ENCODE measurements around the gene CEP120. TPM values are rescaled to one million over a fixed set of nuclear protein-coding genes. Genes with fewer than 3 reads are reported as not detected.
"Not testable (repeated sequence)": the region's sequence is repeated elsewhere in the genome, so short reads cannot be mapped to it uniquely, and the experiment has no call there.

CEP120 gene
- polyA plus RNA-seq, 10 donors: 10.2 to 16.2 (median 13.8) TPM

DNA sequence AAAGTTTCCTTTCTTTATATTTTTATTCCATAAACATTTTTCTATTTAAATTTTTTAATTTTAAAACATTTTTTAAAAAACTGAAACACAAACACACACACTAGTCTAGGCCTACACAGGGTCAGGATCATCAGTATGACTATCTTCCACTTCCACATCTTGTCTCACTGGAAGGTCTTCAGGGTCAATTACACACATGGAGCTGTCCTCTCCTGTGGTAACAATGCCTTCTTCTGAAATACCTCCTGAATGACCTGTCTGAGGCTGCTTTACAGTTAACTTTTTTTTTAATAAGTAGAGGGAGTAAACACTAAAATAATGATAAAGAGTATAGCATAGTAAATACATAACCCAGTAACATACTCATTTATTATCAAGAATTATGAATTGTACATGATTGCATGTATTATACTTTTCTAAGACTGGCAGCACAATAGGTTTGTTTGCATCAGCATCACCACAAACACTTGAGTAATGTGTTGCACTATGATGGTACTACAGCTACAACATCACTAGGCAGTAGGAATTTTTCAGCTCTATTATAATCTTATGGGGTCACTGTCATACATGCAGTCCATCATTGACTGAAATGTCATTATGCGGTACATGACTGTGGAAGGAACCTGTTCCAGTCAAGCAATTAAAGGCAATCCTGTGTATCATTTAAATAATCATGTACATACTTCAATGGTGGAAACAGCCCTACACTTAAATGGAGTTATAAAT is 17.4 kb upstream of the CEP120 start:
- no peak for DNase-seq

DNA sequence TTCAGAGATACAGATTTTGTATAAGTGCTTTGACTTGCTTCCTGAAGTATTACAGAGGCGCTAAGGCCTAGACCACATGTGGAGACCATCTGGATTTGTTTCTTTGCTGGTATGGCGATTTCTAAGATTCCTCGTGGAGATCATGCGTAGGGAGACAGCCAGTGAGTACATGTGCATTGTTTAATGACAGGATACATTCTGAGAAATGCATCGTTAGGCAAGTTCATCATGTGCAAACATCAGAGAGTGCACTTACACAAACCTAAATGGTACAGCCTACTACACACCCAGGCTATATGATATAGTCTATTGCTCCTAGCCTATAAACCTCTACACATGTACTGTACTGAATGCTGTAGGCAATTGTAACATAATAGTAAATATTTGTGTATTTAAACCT is 16.5 kb upstream of the CEP120 start:
- DNase-seq: no peak

DNA sequence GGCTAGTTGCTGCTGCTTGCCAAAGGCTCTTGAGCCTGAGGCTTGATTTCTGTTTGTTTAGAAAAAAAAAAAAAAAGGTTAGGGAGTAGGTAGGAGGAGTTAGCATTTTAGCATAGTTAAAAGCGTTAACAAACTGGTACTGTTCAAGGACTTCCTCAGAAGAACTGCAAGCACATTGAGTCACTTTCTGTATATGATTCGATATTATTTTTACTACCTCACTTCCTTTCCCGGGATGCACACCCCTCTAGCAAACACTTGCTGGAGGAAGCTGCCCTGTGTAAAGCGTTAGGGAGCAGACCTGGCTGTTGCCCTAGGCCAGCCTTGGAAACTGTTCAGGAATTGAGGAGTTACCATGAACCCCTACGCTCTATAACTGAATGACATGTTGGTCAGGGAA is 15.7 kb upstream of the CEP120 start:
- DNase-seq: no peak

DNA sequence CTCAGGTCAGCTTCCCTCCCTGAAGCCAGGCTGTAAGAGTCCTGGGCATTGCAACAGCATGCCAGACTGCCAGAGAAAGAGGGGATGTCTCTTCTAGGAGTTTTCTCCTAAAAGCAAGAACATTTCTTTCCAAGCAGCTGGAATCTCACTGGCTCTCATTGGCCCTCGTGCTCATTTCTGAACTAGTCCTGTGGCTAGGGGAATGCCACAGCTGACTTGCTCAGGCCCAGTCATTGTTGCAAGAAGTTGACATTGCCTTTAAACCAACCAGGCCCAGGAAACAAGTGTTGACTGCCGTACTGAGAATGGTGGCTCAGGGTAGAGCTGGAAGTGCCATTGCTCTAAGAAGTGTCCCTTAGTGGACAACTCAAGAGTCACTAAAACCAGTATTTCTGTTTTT is 15.0 kb upstream of the CEP120 start:
- no peak for DNase-seq

DNA sequence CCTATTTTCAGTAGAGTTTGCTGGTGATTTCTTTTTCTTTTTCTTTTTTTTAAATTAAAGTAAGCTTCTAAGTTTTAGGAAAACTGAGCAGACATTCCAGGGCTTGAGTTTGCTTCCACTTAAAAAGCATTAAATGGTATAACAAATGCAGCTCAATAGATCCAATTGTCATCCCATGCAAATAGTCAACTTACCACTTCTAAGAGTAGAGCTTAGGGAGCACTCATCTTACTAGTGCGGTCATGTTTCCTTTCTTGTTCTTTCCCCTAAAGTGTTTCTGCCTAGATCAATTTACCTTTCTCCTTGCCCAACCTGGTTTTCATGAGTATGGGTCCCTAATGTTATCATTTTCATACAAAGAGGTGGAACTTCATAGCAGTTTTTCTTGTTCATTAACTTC is 13.0 kb upstream of the CEP120 start:
- no peak for DNase-seq

DNA sequence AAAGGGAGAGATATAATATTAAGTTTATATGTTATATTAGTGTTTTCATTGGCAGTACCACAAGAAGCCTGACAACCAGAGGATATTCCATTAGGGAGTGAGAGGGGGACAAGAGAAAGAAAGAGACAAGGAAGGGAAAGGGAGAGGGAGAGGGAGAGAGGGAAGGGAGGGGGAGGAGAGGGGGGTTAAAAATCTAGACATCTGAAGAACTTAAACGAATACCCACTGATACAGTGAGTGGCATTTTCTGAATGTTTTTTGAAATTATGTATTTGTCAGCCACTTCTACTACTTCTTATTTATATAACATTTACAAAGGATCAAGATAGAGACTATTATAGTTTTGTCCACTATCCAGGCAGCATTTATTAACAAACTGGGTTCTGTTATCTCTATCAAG is 11.6 kb upstream of the CEP120 start:
- no peak for DNase-seq

DNA sequence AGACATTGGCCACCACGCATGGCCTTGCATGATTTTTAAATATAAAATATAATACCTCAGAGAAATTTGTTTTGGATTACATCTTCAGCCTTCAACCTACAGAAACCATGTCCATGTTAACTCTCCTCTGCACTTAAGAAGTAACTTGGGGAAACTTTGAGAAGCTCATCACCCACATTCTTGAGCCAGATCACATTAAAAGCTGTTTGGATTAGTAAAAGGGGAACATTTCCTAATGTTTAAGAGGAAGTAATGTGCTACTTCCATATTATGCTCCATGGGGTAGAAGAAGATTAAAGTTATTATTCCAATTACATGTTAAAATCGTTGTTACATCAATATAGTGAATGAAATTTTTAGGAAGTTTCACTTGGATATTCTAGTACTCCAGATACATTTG is 10.4 kb upstream of the CEP120 start:
- DNase-seq: no peak

DNA sequence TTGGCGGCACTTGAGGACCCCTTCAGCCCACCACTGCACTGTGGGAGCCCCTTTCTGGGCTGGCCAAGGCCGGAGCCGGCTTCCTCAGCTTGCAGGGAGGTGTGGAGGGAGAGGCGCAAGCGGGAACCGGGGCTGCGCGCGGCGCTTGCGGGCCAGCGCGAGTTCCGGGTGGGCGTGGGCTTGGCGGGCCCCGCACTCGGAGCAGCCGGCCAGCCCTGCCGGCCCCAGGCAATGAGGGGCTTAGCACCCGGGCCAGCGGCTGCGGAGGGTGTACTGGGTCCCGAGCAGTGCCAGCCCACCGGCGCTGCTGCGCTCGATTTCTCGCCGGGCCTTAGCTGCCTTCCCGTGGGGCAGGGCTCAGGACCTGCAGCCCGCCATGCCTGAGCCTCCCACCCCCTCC is 7.2 kb upstream of the CEP120 start:
- DNase-seq: not testable (repeated sequence)

DNA sequence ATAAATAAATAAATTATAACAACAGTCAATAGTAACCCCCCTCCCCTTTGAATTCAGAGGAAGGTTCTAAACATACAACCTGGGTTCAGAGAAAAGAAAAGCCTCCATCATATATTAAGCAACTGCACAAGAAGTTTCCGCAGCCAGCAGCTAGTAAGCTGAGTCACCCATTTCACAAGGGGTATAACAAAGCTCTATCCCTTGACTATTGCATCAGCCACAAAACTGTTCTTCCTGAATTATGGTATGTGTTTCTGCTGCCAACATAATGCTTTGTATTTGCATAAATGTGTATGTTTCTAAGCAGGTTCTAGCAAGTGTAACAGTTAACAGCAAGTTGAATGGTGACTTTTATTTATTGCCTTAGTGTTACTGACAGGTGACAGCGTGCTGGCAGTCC is 6.8 kb upstream of the CEP120 start:
- peak in 1 of 3 donors; percentile 74 for DNase-seq

DNA sequence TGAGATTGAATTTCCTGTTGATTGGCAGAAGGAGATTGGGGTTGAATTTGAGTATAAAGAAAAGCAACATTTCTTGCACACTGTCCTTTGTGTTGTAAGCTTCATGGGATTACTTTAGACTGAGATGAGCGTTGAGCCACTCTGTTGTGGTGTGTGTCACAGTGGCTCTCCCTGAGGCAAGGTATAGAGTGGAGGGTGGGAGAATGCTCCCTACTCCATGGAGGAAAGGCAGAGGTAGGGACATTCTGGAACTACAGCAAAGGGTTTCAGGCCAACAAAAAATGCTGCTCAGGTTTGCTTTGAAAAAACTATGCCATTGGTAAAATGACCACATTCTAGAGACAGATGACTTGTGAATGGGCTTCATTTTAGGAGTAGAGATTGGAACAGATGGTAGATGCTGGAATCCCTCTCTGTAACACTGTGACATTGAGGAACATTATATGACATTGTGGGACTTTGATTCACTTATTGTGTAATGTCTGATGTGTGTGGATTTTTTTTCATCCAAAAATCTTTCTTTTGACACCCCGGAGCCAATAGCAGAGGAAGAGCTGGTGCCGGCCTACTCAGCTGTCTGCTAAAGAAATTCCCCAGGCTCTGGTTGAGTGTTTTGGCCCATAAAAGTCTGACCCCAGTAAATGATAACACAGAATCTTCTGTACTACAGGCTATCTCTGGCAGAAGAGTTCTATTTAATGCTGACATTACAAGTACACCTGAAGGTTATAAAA is 6.2 kb upstream of the CEP120 start:
- DNase-seq: no peak

DNA sequence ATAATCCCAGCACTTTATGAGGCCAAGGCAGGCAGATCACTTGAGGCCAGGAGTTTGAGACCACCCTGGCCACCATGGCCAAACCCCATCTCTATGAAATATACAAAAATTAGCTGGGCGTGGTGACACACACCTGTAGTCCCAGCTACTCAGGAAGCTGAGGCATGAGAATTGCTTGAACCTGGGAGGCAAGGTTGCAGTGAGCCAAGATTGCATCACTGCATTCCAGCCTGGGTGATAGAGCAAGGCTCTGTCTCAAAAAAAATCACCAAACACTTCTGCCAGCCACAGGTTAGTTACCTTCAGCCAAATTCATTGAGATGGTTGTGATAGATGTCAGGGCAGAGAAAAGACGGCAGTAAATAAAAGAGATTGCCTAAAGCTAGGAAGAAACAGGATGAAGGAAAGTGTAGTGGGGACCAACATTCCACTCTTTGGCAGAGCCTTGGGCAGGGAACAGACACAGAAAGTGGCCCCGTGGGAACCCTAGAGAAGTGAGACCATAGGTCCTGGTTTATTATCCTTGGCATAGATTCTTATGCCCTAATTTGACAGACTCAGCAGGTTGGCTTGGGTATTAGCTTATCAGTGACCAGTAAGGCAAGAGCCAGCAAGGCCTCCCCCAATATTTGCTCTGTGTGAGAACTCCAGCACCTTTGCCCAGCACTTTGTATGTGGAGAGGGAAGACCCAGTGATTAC is 5.5 kb upstream of the CEP120 start:
- no peak for DNase-seq

DNA sequence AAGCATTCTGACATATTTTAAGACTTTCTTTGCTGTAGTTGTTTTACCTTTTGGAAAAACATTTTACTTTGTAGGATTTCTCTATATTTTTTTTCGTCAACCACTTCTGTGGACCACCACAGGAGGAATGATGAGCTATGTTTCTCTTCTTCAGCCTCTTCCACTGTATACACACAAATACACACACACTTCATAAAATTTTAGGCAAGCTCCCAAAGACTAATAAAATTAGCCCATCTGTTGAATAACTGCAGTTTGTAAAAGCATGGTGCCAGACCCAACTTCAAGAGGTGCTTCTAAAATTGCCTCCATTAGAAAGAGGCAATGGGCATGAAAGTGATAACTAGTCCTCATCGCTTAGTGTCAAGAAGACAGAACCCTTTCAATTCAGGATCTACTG is 4.1 kb upstream of the CEP120 start:
- no peak for DNase-seq

DNA sequence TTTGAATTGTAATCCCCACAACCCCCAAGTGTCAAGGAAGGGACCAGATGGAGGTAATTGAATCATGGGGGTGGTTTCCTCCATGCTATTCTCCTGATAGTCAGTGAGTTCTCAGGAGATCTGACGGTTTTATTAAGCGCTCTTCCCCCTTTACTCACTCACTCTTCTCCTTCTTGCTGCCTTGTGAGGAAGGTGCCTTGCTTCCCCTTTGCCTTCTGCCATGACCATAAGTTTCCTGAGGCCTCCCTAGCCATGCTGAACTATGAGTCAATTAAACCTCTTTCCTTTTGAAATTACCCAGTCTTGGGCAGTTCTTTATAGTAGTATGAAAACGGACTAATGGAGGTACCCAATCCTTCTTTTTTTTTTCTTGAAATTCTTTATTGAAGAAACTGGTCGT is 2.2 kb upstream of the CEP120 start:
- no peak for DNase-seq

DNA sequence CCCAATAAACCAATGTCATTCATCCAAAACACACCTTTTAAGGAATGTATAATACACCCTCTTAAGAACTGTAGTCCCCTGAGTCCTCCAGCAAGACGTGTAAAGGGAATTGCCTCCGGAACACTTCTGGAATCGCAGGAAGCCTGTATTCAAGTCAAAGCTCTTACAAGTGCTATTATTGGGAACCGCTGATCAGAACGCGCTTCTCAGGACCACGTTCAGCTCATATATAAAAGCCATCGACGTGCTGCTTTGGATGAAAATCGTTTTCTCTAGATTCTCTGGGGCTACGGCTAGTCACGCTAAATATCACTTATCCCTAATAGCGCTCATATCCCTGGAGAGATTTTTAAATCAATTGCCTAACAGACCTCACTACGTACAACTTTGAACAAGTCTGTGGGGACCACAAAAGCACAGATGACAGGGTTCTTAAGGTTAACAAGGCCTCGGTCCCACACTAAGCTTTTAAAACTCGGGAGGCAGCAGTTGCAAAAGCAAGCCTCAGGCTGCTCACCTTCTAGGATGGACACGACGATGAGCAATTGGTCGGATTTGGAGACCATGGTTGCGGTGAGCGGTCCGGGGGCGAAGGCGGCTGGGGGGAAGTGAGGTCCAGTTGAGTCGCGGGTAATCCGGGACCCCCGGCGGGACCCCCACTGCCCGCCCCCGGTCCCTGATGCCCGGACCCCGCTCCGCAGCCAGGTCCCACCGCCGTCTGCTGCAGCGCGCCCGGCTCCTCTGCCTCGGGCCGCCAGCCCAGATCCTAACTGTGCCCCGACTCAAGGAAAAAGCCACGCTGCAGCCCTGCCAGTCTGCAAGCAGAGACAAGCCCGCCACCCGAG is 548 bp downstream of the CEP120 start:
- DNase-seq: peak; percentile 26 to 77 (median 40)

DNA sequence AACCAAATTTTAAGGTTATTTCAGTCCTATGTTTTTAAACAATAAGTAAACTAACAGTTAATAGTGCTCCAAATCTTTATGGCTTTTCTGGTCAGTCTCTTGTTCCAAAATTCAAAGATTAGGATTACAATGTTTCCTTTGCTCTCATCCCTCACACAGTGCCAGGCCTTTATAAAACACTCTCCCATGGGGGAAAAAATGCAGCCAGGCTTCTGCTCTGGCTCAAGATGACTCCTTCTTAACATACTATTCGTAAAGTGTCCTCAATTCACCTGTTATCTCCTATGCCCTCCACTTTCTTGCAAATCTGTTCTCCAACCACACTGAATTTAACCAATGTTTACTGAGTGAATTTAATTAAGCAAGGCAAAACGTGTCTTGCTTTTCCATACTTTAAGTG is 1.4 kb downstream of the CEP120 start:
- peak in 1 of 3 donors; percentile 14 for DNase-seq

DNA sequence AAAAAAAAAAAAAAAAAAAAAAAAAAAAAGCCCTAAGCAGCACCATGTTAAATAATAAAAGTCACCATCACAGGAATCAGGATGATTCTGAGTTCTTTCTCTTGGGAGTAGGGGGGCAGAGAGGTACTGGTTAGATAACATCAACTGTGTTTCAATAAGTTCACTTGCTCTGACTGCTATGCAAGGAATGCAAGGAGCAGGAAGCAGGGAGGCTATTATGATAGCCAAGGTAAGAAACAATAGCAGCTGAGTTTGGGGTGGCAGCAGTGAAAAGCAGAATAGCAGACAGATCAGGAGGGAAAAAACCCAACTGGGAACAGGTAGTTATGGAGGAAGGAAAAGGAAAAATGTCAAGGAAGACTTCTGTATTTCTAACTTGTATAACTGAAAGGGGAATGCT is 8.2 kb downstream of the CEP120 start:
- no peak for DNase-seq

DNA sequence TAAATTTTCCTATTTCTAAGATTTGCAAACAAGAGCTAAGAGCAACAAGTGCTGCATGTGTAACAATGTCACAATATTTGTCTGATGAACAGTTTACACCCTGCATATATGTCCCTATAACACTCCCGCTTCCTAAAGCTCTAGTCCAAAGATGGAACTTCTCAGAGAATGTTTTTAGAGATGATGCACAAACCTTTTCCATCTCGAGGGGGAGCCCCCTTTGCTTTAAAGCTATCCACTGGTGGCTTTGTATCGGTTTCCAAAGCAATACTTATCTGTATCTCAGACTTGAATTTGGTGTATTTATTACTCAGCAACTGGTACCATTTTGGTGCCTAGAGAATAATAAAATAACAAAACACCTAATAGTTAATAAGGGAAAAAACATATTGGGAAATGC is 11.0 kb downstream of the CEP120 start:
- DNase-seq: no peak

DNA sequence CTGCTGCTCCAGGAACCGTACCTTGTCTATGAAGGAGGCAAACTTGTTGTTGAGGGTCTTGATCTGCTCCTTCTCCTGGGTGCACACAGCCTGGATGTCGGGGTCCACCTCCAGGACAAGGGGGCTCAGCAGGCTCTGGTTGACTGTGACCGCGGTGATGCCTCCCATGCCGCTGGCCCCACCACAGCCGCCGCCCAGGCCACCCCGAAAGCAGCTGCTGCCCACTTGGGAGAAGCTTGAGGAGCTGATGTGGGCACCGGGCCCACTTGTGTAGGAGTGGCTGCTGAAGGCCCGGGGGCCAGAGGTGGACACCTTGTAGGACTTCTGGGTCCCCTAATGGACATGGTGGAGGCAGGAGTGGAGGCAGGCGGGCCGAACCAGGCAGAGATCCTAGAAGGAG is 21.2 kb downstream of the CEP120 start:
- not testable (repeated sequence) for DNase-seq

DNA sequence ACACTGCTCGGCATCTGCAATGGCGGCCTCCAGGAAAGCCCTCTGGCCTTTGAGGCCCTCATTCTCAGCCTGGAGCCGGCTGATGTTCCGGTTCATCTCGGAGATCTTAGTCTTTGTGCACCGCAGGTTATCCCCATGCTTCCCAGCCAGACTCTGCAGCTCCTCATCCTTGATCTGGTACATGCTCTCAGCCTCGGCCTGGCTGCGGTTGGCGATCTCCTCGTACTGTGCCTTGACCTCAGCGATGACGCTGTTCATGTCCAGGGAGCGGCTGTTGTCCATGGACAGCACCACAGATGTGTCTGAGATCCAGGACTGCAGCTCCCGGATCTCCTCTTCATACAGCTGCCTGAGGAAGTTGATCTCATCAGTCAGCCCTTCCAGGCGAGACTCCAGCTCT is 21.9 kb downstream of the CEP120 start:
- no peak for DNase-seq

DNA sequence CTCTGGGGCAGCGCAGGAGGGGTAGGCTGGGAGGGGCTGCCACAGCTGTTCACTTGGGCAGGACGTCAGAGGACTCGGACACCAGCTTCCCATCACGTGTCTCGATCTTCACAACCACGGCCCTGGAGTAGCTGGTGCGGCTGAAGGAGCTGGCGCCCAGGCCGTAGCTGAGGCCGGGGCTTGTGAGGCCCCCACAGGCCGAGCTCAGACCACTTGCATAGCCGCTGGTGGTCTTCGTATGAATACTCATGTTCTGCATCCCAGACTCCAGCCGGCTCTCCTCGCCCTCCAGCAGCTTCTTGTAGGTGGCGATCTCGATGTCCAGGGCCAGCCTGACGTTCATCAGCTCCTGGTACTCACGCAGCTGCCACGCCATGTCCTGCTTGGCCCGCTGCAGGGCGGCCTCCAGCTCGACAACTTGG is 22.3 kb downstream of the CEP120 start:
- not testable (repeated sequence) for DNase-seq

DNA sequence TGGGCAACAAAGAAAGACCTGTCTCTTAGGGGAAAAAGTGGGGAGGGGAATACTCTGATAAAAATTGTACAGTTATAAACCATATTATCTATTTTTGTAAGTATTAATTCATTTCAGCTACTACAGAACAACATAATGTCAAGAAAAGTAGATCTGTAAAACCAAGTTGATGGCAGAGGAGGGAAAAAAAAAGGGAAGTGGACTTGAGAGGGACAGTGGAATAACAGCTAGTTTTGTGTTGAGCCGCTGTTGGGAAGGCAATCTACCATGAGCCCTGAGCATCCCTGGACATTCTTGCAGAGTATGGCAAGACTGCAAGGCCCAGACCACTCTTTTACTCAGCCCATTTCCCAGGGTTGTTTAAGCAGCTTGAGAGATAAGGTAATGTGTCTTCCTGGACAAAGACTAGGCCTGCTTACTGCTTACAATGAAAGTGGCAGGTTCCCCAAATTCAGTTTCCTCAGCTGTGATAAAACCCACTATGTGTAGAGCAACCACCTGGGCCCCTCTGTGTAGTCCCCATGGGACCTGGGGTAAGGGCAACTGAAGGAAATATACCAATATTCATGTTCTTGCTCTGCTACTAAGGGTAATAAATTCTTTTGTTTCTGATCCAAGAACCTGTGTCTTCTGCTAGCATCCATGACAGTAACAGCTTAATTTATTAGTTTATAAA is 25.0 kb downstream of the CEP120 start:
- DNase-seq: no peak
